ENCODE measurements around the gene ADAMTS19. TPM values are rescaled to one million over a fixed set of nuclear protein-coding genes. Genes with fewer than 3 reads are reported as not detected.

ADAMTS19 gene
- total and polyA plus RNA-seq, 9 donors = 0.18 to 23.5 (median 2.2) TPM

- Histone ChIP-seq H3K9me3 (no peaks in the 10 kb centered on the region), H3K27ac (no peak overlapping the region), H3K36me3 (no peaks in the 10 kb centered on the region), H3K4me1 (ENCODE audit: insufficient read depth) (no peaks in the 10 kb centered on the region), H3K4me3 (no peak overlapping the region), H3K27me3 (no peaks in the 10 kb centered on the region)
- no peak for DNase-seq
- whole genome bisulfite sequencing, 3 donors = 70 to 78% (median 73%) methylated on average over 3 of the region's 3 CpGs
- intact Hi-C loops (cut with DNase I) = no loop called here
- TF ChIP-seq POLR2A (IDR thresholded peaks at IDR 0.05) = no peak
- no peak for TF ChIP-seq CTCF (IDR thresholded peaks at IDR 0.05)
- no peak for TF ChIP-seq EP300 (IDR thresholded peaks at IDR 0.05)
Measured at GRCh38 chr5:129496864-129497595, 36.9 kb downstream of the ADAMTS19 start.

GRCh38 chr5:129499208-129499852, 39.2 kb downstream of the ADAMTS19 start:
- Histone ChIP-seq H3K27me3 (no peaks in the 10 kb centered on the region), H3K36me3 (no peaks in the 10 kb centered on the region)
- intact Hi-C loops (cut with DNase I) = no loop called here

GRCh38 chr5:129500101-129500500, 40.0 kb downstream of the ADAMTS19 start:
- 88 to 93% (median 90%) methylated on average over 3 of the region's 3 CpGs for WGBS, 3 donors
- H3K27ac ChIP-seq = no peak overlapping the region
- TF ChIP-seq POLR2A (IDR thresholded peaks at IDR 0.05) (no peak), EP300 (IDR thresholded peaks at IDR 0.05) (no peak), CTCF (IDR thresholded peaks at IDR 0.05) (no peak)
- intact Hi-C loops (cut with DNase I) = no loop called here
- H3K4me1 ChIP-seq (ENCODE audit: insufficient read depth) = no peaks in the 10 kb centered on the region
- no peak for DNase-seq
- H3K36me3 ChIP-seq = no peaks in the 10 kb centered on the region
- H3K27me3 ChIP-seq = no peaks in the 10 kb centered on the region
- no peak overlapping the region for H3K4me3 ChIP-seq
- H3K9me3 ChIP-seq = no peaks in the 10 kb centered on the region

More at GRCh38 chr5:129499208-129499852, 39.2 kb downstream of the ADAMTS19 start:
- Histone ChIP-seq H3K27ac (no peak overlapping the region), H3K9me3 (no peaks in the 10 kb centered on the region), H3K4me3 (no peak overlapping the region), H3K4me1 (ENCODE audit: insufficient read depth) (no peaks in the 10 kb centered on the region)
- DNase-seq = no peak
- TF ChIP-seq EP300 (IDR thresholded peaks at IDR 0.05) = no peak
- no peak for TF ChIP-seq POLR2A (IDR thresholded peaks at IDR 0.05)
- TF ChIP-seq CTCF (IDR thresholded peaks at IDR 0.05) = no peak

GRCh38 chr5:129506086-129506485, 46.0 kb downstream of the ADAMTS19 start:
- no peak for DNase-seq
- no peaks in the 10 kb centered on the region for H3K27me3 ChIP-seq
- H3K9me3 ChIP-seq = no peaks in the 10 kb centered on the region
- no peak for TF ChIP-seq CTCF (IDR thresholded peaks at IDR 0.05)
- no peak overlapping the region for H3K4me3 ChIP-seq
- 84 to 95% (median 93%) methylated on average over 1 of the region's 1 CpG for WGBS, 3 donors
- no peaks in the 10 kb centered on the region for H3K4me1 ChIP-seq (ENCODE audit: insufficient read depth)
- H3K27ac ChIP-seq = no peak overlapping the region
- H3K36me3 ChIP-seq = no peaks in the 10 kb centered on the region
- intact Hi-C loops (cut with DNase I) = no loop called here

All from ovary (tissue), 9 donors.